Activated CD8-positive, alpha-beta memory T cell treated with anti-CD3 and anti-CD28 coated beads, Interleukin-2, amount 50 U/mL, for 48 hours (primary cell): Measurements from ENCODE around the gene AHNAK.
A peak's percentile ranks its signal among the peaks of the same experiment; 100 is the strongest.
"Not testable (repeated sequence)": the region's sequence is repeated elsewhere in the genome, so short reads cannot be mapped to it uniquely, and the experiment has no call there.

ENCODE experiments used
- DNase-seq: peaks from one replicate; pipeline ENCODE4 v3.0.0-alpha.2; 2020

The AHNAK gene

GRCh38 chr11:62546244-62546928 is at the start of gene AHNAK:
Gene AHNAK (minus strand): TSS chr11:62546806. CDS start chr11:62536098, 10,708 bp downstream.
- peak; percentile 85 for DNase-seq

- no peak for DNase-seq
Measured at GRCh38 chr11:62595124-62595523, 48.5 kb upstream of the AHNAK start.

GRCh38 chr11:62593434-62594044 is 46.9 kb upstream of the AHNAK start:
- peak; percentile 85 for DNase-seq

GRCh38 chr11:62592989-62593421 is 46.4 kb upstream of the AHNAK start:
- DNase-seq = no peak

- DNase-seq = no peak
Measured at GRCh38 chr11:62592146-62592815, 45.7 kb upstream of the AHNAK start.

GRCh38 chr11:62591448-62592145 is 45.0 kb upstream of the AHNAK start, which contains the start of gene TUT1:
Gene TUT1 (minus strand): TSS chr11:62591523. CDS start chr11:62591485, 38 bp downstream.
- DNase-seq = peak; percentile 95

GRCh38 chr11:62588966-62589637 is 42.5 kb upstream of the AHNAK start:
- no peak for DNase-seq

- DNase-seq = not testable (repeated sequence)
Measured at GRCh38 chr11:62585356-62585755, 38.8 kb upstream of the AHNAK start.

GRCh38 chr11:62581735-62582134 is 35.1 kb upstream of the AHNAK start:
- not testable (repeated sequence) for DNase-seq

GRCh38 chr11:62580959-62581715 is 34.5 kb upstream of the AHNAK start:
- DNase-seq = no peak

- no peak for DNase-seq
Measured at GRCh38 chr11:62579252-62579651, 32.6 kb upstream of the AHNAK start.

- no peak for DNase-seq
Measured at GRCh38 chr11:62578541-62578940, 31.9 kb upstream of the AHNAK start.

- DNase-seq = no peak
Measured at GRCh38 chr11:62577046-62577714, 30.6 kb upstream of the AHNAK start.

- no peak for DNase-seq
Measured at GRCh38 chr11:62575837-62576236, 29.2 kb upstream of the AHNAK start.

GRCh38 chr11:62575156-62575555 is 28.6 kb upstream of the AHNAK start:
- DNase-seq = no peak

- DNase-seq = peak; percentile 73
Measured at GRCh38 chr11:62574363-62575071, 27.9 kb upstream of the AHNAK start.

- DNase-seq = peak; percentile 95
Measured at GRCh38 chr11:62573592-62574362, 27.2 kb upstream of the AHNAK start, which contains the start of gene EEF1G. Gene EEF1G (minus strand): TSS chr11:62573891. CDS start chr11:62573842, 49 bp downstream.

GRCh38 chr11:62573006-62573591 is 26.5 kb upstream of the AHNAK start:
- DNase-seq = peak; percentile 72

- no peak for DNase-seq
Measured at GRCh38 chr11:62572431-62572830, 25.8 kb upstream of the AHNAK start.
